Esophagus squamous epithelium (tissue), 5 donors: ENCODE results near the gene TSN. TPM values are rescaled to one million over a fixed set of nuclear protein-coding genes. Genes with fewer than 3 reads are reported as not detected.

Experiments
- DNase-seq: peaks from one replicate; lab custom pipeline; 2025; lab: John Stamatoyannopoulos, UW
- H3K27ac ChIP-seq, 4 donors: fragments of 200-600 bp; sonication (generic); one replicate each; pipeline ENCODE4 v1.5.1; 2016 to 2019; ENCODE audit warnings: mild to moderate bottlenecking in 1 of 4
- H3K27me3 ChIP-seq, 4 donors: fragments of 200-600 bp; sonication (generic); 1 replicate in 3 of 4; 2 replicates in 1 of 4; pipeline versions ENCODE4 v1.5.1 to v1.6.0; 2017 to 2021; ENCODE audit warnings: antibody characterized with exemption in 1 of 4
- H3K36me3 ChIP-seq, 3 donors: fragments of 200-600 bp; sonication (generic); one replicate each; pipeline ENCODE4 v1.5.1; 2016 to 2019
- H3K4me1 ChIP-seq, 3 donors: fragments of 200-600 bp; sonication (generic); one replicate each; pipeline ENCODE4 v1.5.1; 2017 to 2019
- H3K4me3 ChIP-seq, 4 donors: fragments of 200-600 bp; sonication (generic); 1 replicate in 3 of 4; 2 replicates in 1 of 4; pipeline ENCODE4 v1.5.1; 2016 to 2019; ENCODE audit warnings: mild to moderate bottlenecking in 2 of 4, moderate library complexity in 1 of 4
- H3K9me3 ChIP-seq, 3 donors: fragments of 200-600 bp; sonication (generic); one replicate each; pipeline ENCODE4 v1.5.1; 2016 to 2019
- CTCF ChIP-seq, 6 experiments: fragments of 450-650 bp in 4 of 6; fragments of 200-600 bp in 2 of 6; sonication (generic) in 2 of 6; IDR thresholded peaks; one replicate each; pipeline ENCODE4 v1.5.1; 2016 to 2019; ENCODE audit warnings: antibody characterized with exemption in 6 of 6, mild to moderate bottlenecking in 4 of 6, moderate library complexity in 4 of 6
- POLR2A ChIP-seq, 4 donors: fragments of 450-650 bp; IDR thresholded peaks; one replicate each; pipeline ENCODE4 v1.6.1; 2017; ENCODE audit warnings: antibody characterized with exemption in 4 of 4, mild to moderate bottlenecking in 4 of 4, moderate library complexity in 3 of 4
- WGBS, 2 donors: methylation state at CpG; one replicate each; pipeline ENCODE4 v1.1.5; 2018; 5-methylcytosine and 5-hydroxymethylcytosine counted together
- intact Hi-C: fragments of 100-400 bp; cut with DNase I; formaldehyde crosslinking; loops from one replicate; pipeline ENCODE4 v1.15.0; 2022
- total RNA-seq, 4 donors: library from RNA; depleted of rRNA; stranded (reverse); fragments of >200 nt; gene quantifications; one replicate each; pipeline ENCODE4 v1.1.0, GENCODE V29; 2016
- donor health status: DM: yes; HTN: yes; CAD: no.

TSN gene
- total RNA-seq, 4 donors from 2014 or later: 27.0 to 38.9 (median 34.9) TPM

- TF ChIP-seq CTCF (IDR thresholded peaks at IDR 0.05) (no peak), POLR2A (IDR thresholded peaks at IDR 0.05) (no peak)
- intact Hi-C loops: no loop called here
Observed at GRCh38 chr2:121788685-121789084, 33.2 kb downstream of the TSN start.

GRCh38 chr2:121790276-121790956, 35.0 kb downstream of the TSN start:
- TF ChIP-seq POLR2A (IDR thresholded peaks at IDR 0.05): no peak
- TF ChIP-seq CTCF (IDR thresholded peaks at IDR 0.05): no peak
- no peaks in the 10 kb centered on the region for H3K4me1 ChIP-seq
- no peaks in the 10 kb centered on the region for H3K36me3 ChIP-seq
- no peak for DNase-seq
- 57 to 62% methylated on average over 5 of the region's 5 CpGs for WGBS, 2 donors
- H3K27ac ChIP-seq: no peak overlapping the region
- intact Hi-C loops: no loop called here
- no peak overlapping the region for H3K4me3 ChIP-seq
- H3K27me3 ChIP-seq: peaks cover 0 to 30% (median 0%) of the 10 kb centered on the region in 4 donors
- no peaks in the 10 kb centered on the region for H3K9me3 ChIP-seq

More at GRCh38 chr2:121788685-121789084, 33.2 kb downstream of the TSN start:
- H3K36me3 ChIP-seq: no peaks in the 10 kb centered on the region
- no peaks in the 10 kb centered on the region for H3K4me1 ChIP-seq
- H3K27me3 ChIP-seq: peaks cover 0 to 28% (median 0%) of the 10 kb centered on the region in 4 donors
- H3K4me3 ChIP-seq: no peak overlapping the region
- no peak overlapping the region for H3K27ac ChIP-seq
- DNase-seq: no peak
- WGBS, 2 donors: 79 to 90% methylated on average over 1 of the region's 1 CpG
- H3K9me3 ChIP-seq: no peaks in the 10 kb centered on the region

GRCh38 chr2:121791290-121791689, 35.8 kb downstream of the TSN start:
- Histone ChIP-seq H3K27me3 (peaks cover 0 to 26% (median 0%) of the 10 kb centered on the region in 4 donors), H3K9me3 (no peaks in the 10 kb centered on the region), H3K36me3 (no peaks in the 10 kb centered on the region), H3K27ac (no peak overlapping the region), H3K4me1 (no peaks in the 10 kb centered on the region), H3K4me3 (no peak overlapping the region)
- TF ChIP-seq POLR2A (IDR thresholded peaks at IDR 0.05): no peak
- TF ChIP-seq CTCF (IDR thresholded peaks at IDR 0.05): no peak
- no peak for DNase-seq
- intact Hi-C loops: no loop called here
- 66 to 69% methylated on average over 3 of the region's 3 CpGs for WGBS, 2 donors

GRCh38 chr2:121791801-121792221, 36.4 kb downstream of the TSN start:
- no peaks in the 10 kb centered on the region for H3K36me3 ChIP-seq
- H3K27ac ChIP-seq: no peak overlapping the region
- H3K4me1 ChIP-seq: no peaks in the 10 kb centered on the region
- no peak for TF ChIP-seq CTCF (IDR thresholded peaks at IDR 0.05)
- no peak for TF ChIP-seq POLR2A (IDR thresholded peaks at IDR 0.05)
- H3K27me3 ChIP-seq: peaks cover 0 to 24% (median 0%) of the 10 kb centered on the region in 4 donors
- WGBS, 2 donors: 32 to 34% methylated on average over 6 of the region's 6 CpGs
- no peak overlapping the region for H3K4me3 ChIP-seq
- H3K9me3 ChIP-seq: no peaks in the 10 kb centered on the region
- DNase-seq: no peak
- intact Hi-C loops: no loop called here

GRCh38 chr2:121793816-121794215, 38.4 kb downstream of the TSN start:
- no peak for TF ChIP-seq CTCF (IDR thresholded peaks at IDR 0.05)
- TF ChIP-seq POLR2A (IDR thresholded peaks at IDR 0.05): no peak
- Histone ChIP-seq H3K27me3 (peaks cover 0 to 20% (median 0%) of the 10 kb centered on the region in 4 donors), H3K4me3 (no peak overlapping the region), H3K9me3 (no peaks in the 10 kb centered on the region), H3K36me3 (no peaks in the 10 kb centered on the region), H3K27ac (no peak overlapping the region), H3K4me1 (no peaks in the 10 kb centered on the region)
- no peak for DNase-seq
- 60 to 93% methylated on average over 3 of the region's 3 CpGs for WGBS, 2 donors
- intact Hi-C loops: no loop called here
